Suprapubic skin (tissue), 4 donors: ENCODE results near the gene HES1. TPM values are rescaled to one million over a fixed set of nuclear protein-coding genes. Genes with fewer than 3 reads are reported as not detected.
A peak's percentile ranks its signal among the peaks of the same experiment; 100 is the strongest.

Experiments
- DNase-seq, 2 donors: peaks; one replicate each; pipeline ENCODE4 v3.0.0-alpha.2; 2019; ENCODE audit warnings: low spot score in 2 of 2
- H3K27ac ChIP-seq: fragments of 200-600 bp; sonication (generic); one replicate; pipeline ENCODE4 v1.5.1; 2019
- H3K27me3 ChIP-seq: fragments of 200-600 bp; sonication (generic); one replicate; pipeline ENCODE4 v1.5.1; 2019
- H3K36me3 ChIP-seq: fragments of 200-600 bp; sonication (generic); one replicate; pipeline ENCODE4 v1.5.1; 2019
- H3K4me1 ChIP-seq: fragments of 200-600 bp; sonication (generic); one replicate; pipeline ENCODE4 v1.5.1; 2019
- H3K4me3 ChIP-seq: fragments of 200-600 bp; sonication (generic); one replicate; pipeline ENCODE4 v1.5.1; 2019; ENCODE audit warnings: mild to moderate bottlenecking
- H3K9me3 ChIP-seq: fragments of 200-600 bp; sonication (generic); one replicate; pipeline ENCODE4 v1.5.1; 2019
- CTCF ChIP-seq, 2 donors: fragments of 200-600 bp in 1 of 2; fragments of 450-650 bp in 1 of 2; sonication (generic) in 1 of 2; IDR thresholded peaks; one replicate each; pipeline ENCODE4 v1.5.1; 2016 to 2019; ENCODE audit warnings: antibody characterized with exemption in 2 of 2, mild to moderate bottlenecking in 1 of 2, moderate library complexity in 1 of 2
- EP300 ChIP-seq: sonication (generic); formaldehyde crosslinking; IDR thresholded peaks from one replicate; pipeline ENCODE4 v1.6.1; 2017; ENCODE audit warnings: antibody characterized with exemption
- POLR2A ChIP-seq, 2 donors: fragments of 450-650 bp; IDR thresholded peaks; one replicate each; pipeline ENCODE4 v1.6.1; 2017; ENCODE audit warnings: antibody characterized with exemption in 2 of 2, mild to moderate bottlenecking in 2 of 2, moderate library complexity in 2 of 2
- POLR2AphosphoS5 ChIP-seq, 3 donors: sonication (generic); formaldehyde crosslinking; IDR thresholded peaks; one replicate each; pipeline ENCODE4 v1.6.1; 2017; ENCODE audit warnings: antibody characterized with exemption in 3 of 3
- WGBS: methylation state at CpG from one replicate; pipeline ENCODE4 v1.1.5; 2018; 5-methylcytosine and 5-hydroxymethylcytosine counted together
- total RNA-seq, 4 donors: library from RNA; depleted of rRNA; stranded (reverse); fragments of >200 nt; gene quantifications; one replicate each; pipeline ENCODE4 v1.1.0, GENCODE V29; 2016

Gene HES1
- total RNA-seq, 4 donors from 2014 or later = 128 to 206 (median 154) TPM

- WGBS = 0% methylated on average over 2 of the region's 71 CpGs
- Histone ChIP-seq H3K4me1 (peaks cover 87% of the 10 kb centered on the region), H3K27me3 (no peaks in the 10 kb centered on the region), H3K36me3 (peaks cover 6% of the 10 kb centered on the region), H3K9me3 (no peaks in the 10 kb centered on the region), H3K27ac (peak overlapping the region; percentile 89), H3K4me3 (peak overlapping the region; percentile 68)
- DNase-seq = peak; percentile 84 to 85
- TF ChIP-seq POLR2A (IDR thresholded peaks at IDR 0.05) = no peak
- no peak for TF ChIP-seq POLR2AphosphoS5 (IDR thresholded peaks at IDR 0.05)
- TF ChIP-seq CTCF (IDR thresholded peaks at IDR 0.05) = no peak
- TF ChIP-seq EP300 = no peak
These were observed 1.7 kb upstream of the HES1 start for GRCh38 chr3:194134231-194134756.

GRCh38 chr3:194134757-194135515 lies 1.0 kb upstream of the HES1 start:
- DNase-seq = peak; percentile 91 to 95
- TF ChIP-seq EP300 = peak; percentile 27
- no peak for TF ChIP-seq CTCF (IDR thresholded peaks at IDR 0.05)
- peak in 1 of 2 donors; percentile 18 for TF ChIP-seq POLR2A (IDR thresholded peaks at IDR 0.05)
- TF ChIP-seq POLR2AphosphoS5 (IDR thresholded peaks at IDR 0.05) = peak; percentile 11 to 93 (median 87)
- H3K9me3 ChIP-seq = no peaks in the 10 kb centered on the region
- 0% methylated on average over 8 of the region's 68 CpGs for WGBS
- H3K27ac ChIP-seq = peak overlapping the region; percentile 89
- H3K36me3 ChIP-seq = peaks cover 6% of the 10 kb centered on the region
- H3K4me3 ChIP-seq = peak overlapping the region; percentile 68
- no peaks in the 10 kb centered on the region for H3K27me3 ChIP-seq
- H3K4me1 ChIP-seq = peaks cover 88% of the 10 kb centered on the region

- peaks cover 89% of the 10 kb centered on the region for H3K4me1 ChIP-seq
- 0% methylated on average over 4 of the region's 4 CpGs for WGBS
These were observed 487 bp upstream of the HES1 start for GRCh38 chr3:194135516-194135805.

GRCh38 chr3:194136519-194137007 lies 615 bp downstream of the HES1 start:
- Histone ChIP-seq H3K36me3 (peaks cover 6% of the 10 kb centered on the region), H3K27ac (peak overlapping the region; percentile 92), H3K4me3 (peak overlapping the region; percentile 68), H3K27me3 (no peaks in the 10 kb centered on the region), H3K9me3 (no peaks in the 10 kb centered on the region), H3K4me1 (peaks cover 84% of the 10 kb centered on the region)
- 1% methylated on average over 14 of the region's 17 CpGs for WGBS
- TF ChIP-seq POLR2A (IDR thresholded peaks at IDR 0.05) (no peak), EP300 (no peak), POLR2AphosphoS5 (IDR thresholded peaks at IDR 0.05) (no peak), CTCF (IDR thresholded peaks at IDR 0.05) (no peak)
- no peak for DNase-seq

More at GRCh38 chr3:194135516-194135805, 487 bp upstream of the HES1 start:
- Histone ChIP-seq H3K9me3 (no peaks in the 10 kb centered on the region), H3K36me3 (peaks cover 6% of the 10 kb centered on the region), H3K4me3 (peak overlapping the region; percentile 68), H3K27ac (peak overlapping the region; percentile 89), H3K27me3 (no peaks in the 10 kb centered on the region)
- no peak for DNase-seq
- TF ChIP-seq EP300 = no peak
- TF ChIP-seq POLR2A (IDR thresholded peaks at IDR 0.05) = no peak
- TF ChIP-seq CTCF (IDR thresholded peaks at IDR 0.05) = no peak
- no peak for TF ChIP-seq POLR2AphosphoS5 (IDR thresholded peaks at IDR 0.05)

- WGBS = under 1% methylated on average over 24 of the region's 34 CpGs
- Histone ChIP-seq H3K27me3 (no peaks in the 10 kb centered on the region), H3K27ac (peak overlapping the region; percentile 92), H3K36me3 (peaks cover 6% of the 10 kb centered on the region), H3K4me1 (peaks cover 85% of the 10 kb centered on the region), H3K9me3 (no peaks in the 10 kb centered on the region), H3K4me3 (peak overlapping the region; percentile 68)
- peak in 1 of 2 donors; percentile 77 for DNase-seq
- TF ChIP-seq EP300 (no peak), POLR2A (IDR thresholded peaks at IDR 0.05) (no peak), POLR2AphosphoS5 (IDR thresholded peaks at IDR 0.05) (peak in 1 of 3 donors; percentile 53)
These were observed 1.1 kb downstream of the HES1 start for GRCh38 chr3:194137008-194137505.
